Mesenchymal stem cell (in vitro differentiated cells and primary cell): ENCODE results near the gene DIPK1B.
A peak's percentile ranks its signal among the peaks of the same experiment; 100 is the strongest.

ENCODE experiments used
- DNase-seq: peaks from one replicate; pipeline ENCODE4 v3.0.0-alpha.2; 2013
- H2AFZ ChIP-seq: one replicate; pipeline ENCODE4 v1.6.1; 2013; ENCODE audit warnings: low read depth, mild to moderate bottlenecking, control low read depth, inconsistent platforms, low read length, moderate library complexity
- H2AK5ac ChIP-seq: 2 replicates; pipeline ENCODE4 v1.6.1; 2013; ENCODE audit warnings: low read length, moderate library complexity, mild to moderate bottlenecking, inconsistent platforms; ENCODE audit not compliant: severe bottlenecking
- H2BK120ac ChIP-seq: one replicate; pipeline ENCODE4 v1.6.1; 2013; ENCODE audit warnings: low read depth, mild to moderate bottlenecking, inconsistent platforms, low read length, moderate library complexity
- H2BK12ac ChIP-seq, 2 experiments: one replicate each; pipeline ENCODE4 v1.6.1; 2013; ENCODE audit warnings: inconsistent platforms in 2 of 2, low read length in 2 of 2, mild to moderate bottlenecking in 2 of 2, moderate library complexity in 2 of 2, control low read depth in 1 of 2
- H2BK15ac ChIP-seq: one replicate; pipeline ENCODE4 v1.6.1; 2013; ENCODE audit warnings: mild to moderate bottlenecking, low read depth, inconsistent platforms; ENCODE audit not compliant: poor library complexity, severe bottlenecking
- H2BK5ac ChIP-seq: 2 replicates; pipeline ENCODE4 v1.6.1; 2013; ENCODE audit warnings: low read depth, mild to moderate bottlenecking, low read length, control low read depth, inconsistent platforms; ENCODE audit not compliant: poor library complexity, severe bottlenecking
- H3K14ac ChIP-seq, 2 experiments: one replicate each; pipeline ENCODE4 v1.6.1; 2013; ENCODE audit warnings: inconsistent platforms in 2 of 2, low read length in 2 of 2, control low read depth in 1 of 2, mild to moderate bottlenecking in 1 of 2, moderate library complexity in 1 of 2
- H3K18ac ChIP-seq, 2 experiments: one replicate each; pipeline ENCODE4 v1.6.1; 2013; ENCODE audit warnings: inconsistent platforms in 2 of 2, low read length in 2 of 2, control low read depth in 1 of 2, low read depth in 1 of 2, mild to moderate bottlenecking in 1 of 2
- H3K23ac ChIP-seq, 2 experiments: one replicate each; pipeline ENCODE4 v1.6.1; 2013; ENCODE audit warnings: inconsistent platforms in 2 of 2, low read length in 2 of 2, mild to moderate bottlenecking in 2 of 2, moderate library complexity in 2 of 2, control low read depth in 1 of 2
- H3K27ac ChIP-seq: 2 replicates; pipeline ENCODE4 v1.5.1; 2013; ENCODE audit warnings: mild to moderate bottlenecking, moderate library complexity, low read length, control low read depth, inconsistent platforms; ENCODE audit not compliant: poor library complexity, severe bottlenecking
- H3K27me3 ChIP-seq, 2 experiments: 2 replicates each; pipeline versions ENCODE4 v1.6.1 to v1.7.0; 2013; ENCODE audit warnings: low read length in 2 of 2, mild to moderate bottlenecking in 2 of 2, moderate library complexity in 2 of 2, control low read depth in 1 of 2, inconsistent platforms in 1 of 2; ENCODE audit not compliant: control insufficient read depth in 1 of 2, insufficient read depth in 1 of 2
- H3K36me3 ChIP-seq, 2 experiments: 2 replicates each; pipeline versions ENCODE4 v1.6.1 to v1.7.0; 2013; ENCODE audit warnings: low read length in 2 of 2, control low read depth in 1 of 2, inconsistent platforms in 1 of 2, low read depth in 1 of 2, mild to moderate bottlenecking in 1 of 2; ENCODE audit not compliant: insufficient read depth in 2 of 2, control insufficient read depth in 1 of 2
- H3K4ac ChIP-seq, 2 experiments: one replicate each; pipeline ENCODE4 v1.6.1; 2013; ENCODE audit warnings: inconsistent platforms in 2 of 2, low read length in 2 of 2, mild to moderate bottlenecking in 2 of 2, moderate library complexity in 2 of 2, control low read depth in 1 of 2, low read depth in 1 of 2
- H3K4me1 ChIP-seq: 2 replicates; pipeline ENCODE4 v1.6.1; 2013; ENCODE audit warnings: low read depth, low read length, control low read depth; ENCODE audit not compliant: control insufficient read depth, insufficient read depth
- H3K4me2 ChIP-seq: 2 replicates; pipeline ENCODE4 v1.6.1; 2013; ENCODE audit warnings: low read length, mild to moderate bottlenecking, inconsistent platforms; ENCODE audit not compliant: poor library complexity, severe bottlenecking
- H3K4me3 ChIP-seq, 2 experiments: 2 replicates each; pipeline versions ENCODE4 v1.5.1 to v1.7.0; 2013; ENCODE audit warnings: low read length in 2 of 2, mild to moderate bottlenecking in 2 of 2, control low read depth in 1 of 2, low read depth in 1 of 2; ENCODE audit not compliant: insufficient read depth in 1 of 2
- H3K79me1 ChIP-seq: replicated peaks from 2 replicates; pipeline ENCODE4 v1.6.1; 2013; ENCODE audit warnings: mild to moderate bottlenecking, control low read depth, low read length, inconsistent platforms; ENCODE audit not compliant: poor library complexity, severe bottlenecking
- H3K9ac ChIP-seq: 2 replicates; pipeline ENCODE4 v1.7.0; 2013; ENCODE audit warnings: mild to moderate bottlenecking, low read length, moderate library complexity
- H3K9me3 ChIP-seq: 2 replicates; pipeline ENCODE4 v1.7.0; 2013; ENCODE audit warnings: mild to moderate bottlenecking, low read length; ENCODE audit not compliant: control insufficient read depth
- H4K8ac ChIP-seq: one replicate; pipeline ENCODE4 v1.6.1; 2013; ENCODE audit warnings: inconsistent platforms, mild to moderate bottlenecking, low read length, moderate library complexity
- H4K91ac ChIP-seq: one replicate; pipeline ENCODE4 v1.6.1; 2013; ENCODE audit warnings: mild to moderate bottlenecking, low read length, inconsistent platforms
- WGBS: methylation state at CpG from one replicate; pipeline ENCODE4 v1.1.7; 2013; ENCODE audit warnings: mixed read lengths; 5-methylcytosine and 5-hydroxymethylcytosine counted together

The DIPK1B gene

GRCh38 chr9:136698635-136699246 is 13.6 kb upstream of the DIPK1B start:
- H2BK5ac ChIP-seq = no peak overlapping the region
- H3K79me1 ChIP-seq = no peaks in the 10 kb centered on the region
- no peak for DNase-seq
- H3K36me3 ChIP-seq = no peaks in the 10 kb centered on the region
- no peak overlapping the region for H2AFZ ChIP-seq
- H3K27me3 ChIP-seq = peaks cover 16 to 68% of the 10 kb centered on the region in 2 experiments
- no peak overlapping the region for H3K14ac ChIP-seq
- H4K8ac ChIP-seq = no peak overlapping the region
- no peak overlapping the region for H2BK12ac ChIP-seq
- no peak overlapping the region for H3K23ac ChIP-seq
- H3K18ac ChIP-seq = no peak overlapping the region
- H4K91ac ChIP-seq = no peak overlapping the region
- H3K4ac ChIP-seq = no peak overlapping the region
- H3K4me2 ChIP-seq = no peak overlapping the region
- no peak overlapping the region for H3K27ac ChIP-seq
- WGBS = 94% methylated on average over 9 of the region's 11 CpGs
- H3K9me3 ChIP-seq = no peaks in the 10 kb centered on the region
- H3K4me3 ChIP-seq = no peak overlapping the region
- no peak overlapping the region for H2BK15ac ChIP-seq
- no peak overlapping the region for H3K9ac ChIP-seq
- peaks cover 32% of the 10 kb centered on the region for H3K4me1 ChIP-seq
- no peak overlapping the region for H2AK5ac ChIP-seq
- H2BK120ac ChIP-seq = no peak overlapping the region

- H3K79me1 ChIP-seq = no peaks in the 10 kb centered on the region
- no peaks in the 10 kb centered on the region for H3K9me3 ChIP-seq
- WGBS = 82% methylated on average over 13 of the region's 13 CpGs
These were observed 12.1 kb upstream of the DIPK1B start for GRCh38 chr9:136700304-136700703.

GRCh38 chr9:136700959-136701667 is 11.3 kb upstream of the DIPK1B start:
- Histone ChIP-seq H3K4me1 (peaks cover 13% of the 10 kb centered on the region), H3K4me3 (no peak overlapping the region)
- WGBS = 56% methylated on average over 38 of the region's 38 CpGs

More at GRCh38 chr9:136700304-136700703, 12.1 kb upstream of the DIPK1B start:
- Histone ChIP-seq H3K4me2 (no peak overlapping the region), H2BK15ac (no peak overlapping the region), H3K14ac (no peak overlapping the region), H3K23ac (no peak overlapping the region), H4K91ac (no peak overlapping the region), H3K27me3 (peaks cover 16 to 59% of the 10 kb centered on the region in 2 experiments), H3K9ac (no peak overlapping the region), H3K4me1 (peaks cover 21% of the 10 kb centered on the region), H4K8ac (no peak overlapping the region), H2BK5ac (no peak overlapping the region), H3K36me3 (no peaks in the 10 kb centered on the region), H2BK120ac (no peak overlapping the region), H3K27ac (no peak overlapping the region), H3K4me3 (no peak overlapping the region), H2BK12ac (no peak overlapping the region), H3K18ac (no peak overlapping the region), H2AK5ac (no peak overlapping the region), H3K4ac (no peak overlapping the region), H2AFZ (no peak overlapping the region)
- DNase-seq = no peak

GRCh38 chr9:136701668-136702053 is 10.7 kb upstream of the DIPK1B start:
- Histone ChIP-seq H2BK12ac (no peak overlapping the region), H3K36me3 (no peaks in the 10 kb centered on the region), H2AFZ (no peak overlapping the region), H3K4me3 (no peak overlapping the region), H3K4me2 (no peak overlapping the region), H3K79me1 (no peaks in the 10 kb centered on the region), H4K8ac (no peak overlapping the region), H3K4ac (no peak overlapping the region), H3K4me1 (peaks cover 8% of the 10 kb centered on the region), H2BK120ac (no peak overlapping the region), H3K23ac (no peak overlapping the region), H2BK15ac (no peak overlapping the region), H3K18ac (no peak overlapping the region), H2AK5ac (no peak overlapping the region), H3K14ac (no peak overlapping the region), H4K91ac (no peak overlapping the region), H3K27me3 (peaks cover 21 to 57% of the 10 kb centered on the region in 2 experiments), H3K9ac (no peak overlapping the region), H2BK5ac (no peak overlapping the region), H3K27ac (no peak overlapping the region), H3K9me3 (no peaks in the 10 kb centered on the region)
- DNase-seq = no peak
- WGBS = 47% methylated on average over 8 of the region's 10 CpGs

More at GRCh38 chr9:136700959-136701667, 11.3 kb upstream of the DIPK1B start:
- H3K27ac ChIP-seq = no peak overlapping the region
- H2BK5ac ChIP-seq = peak overlapping the region; percentile 26
- DNase-seq = no peak
- H4K8ac ChIP-seq = no peak overlapping the region
- no peak overlapping the region for H2AFZ ChIP-seq
- H3K18ac ChIP-seq = no peak overlapping the region
- H3K4ac ChIP-seq = no peak overlapping the region
- H4K91ac ChIP-seq = no peak overlapping the region
- no peak overlapping the region for H3K9ac ChIP-seq
- H3K36me3 ChIP-seq = no peaks in the 10 kb centered on the region
- H2AK5ac ChIP-seq = no peak overlapping the region
- peaks cover 20 to 59% of the 10 kb centered on the region in 2 experiments for H3K27me3 ChIP-seq
- no peaks in the 10 kb centered on the region for H3K9me3 ChIP-seq
- H2BK15ac ChIP-seq = no peak overlapping the region
- H3K4me2 ChIP-seq = no peak overlapping the region
- H3K14ac ChIP-seq = peak overlapping the region in 1 of 2 experiments; percentile 68
- H2BK12ac ChIP-seq = no peak overlapping the region
- no peak overlapping the region for H3K23ac ChIP-seq
- no peaks in the 10 kb centered on the region for H3K79me1 ChIP-seq
- no peak overlapping the region for H2BK120ac ChIP-seq
